ENCODE results near the gene GPC5. TPM values are rescaled to one million over a fixed set of nuclear protein-coding genes. Genes with fewer than 3 reads are reported as not detected.

GPC5 gene
- total and polyA plus RNA-seq, 3 donors from 2014 or later = 11.5 to 81.8 (median 52.1) TPM

DNA sequence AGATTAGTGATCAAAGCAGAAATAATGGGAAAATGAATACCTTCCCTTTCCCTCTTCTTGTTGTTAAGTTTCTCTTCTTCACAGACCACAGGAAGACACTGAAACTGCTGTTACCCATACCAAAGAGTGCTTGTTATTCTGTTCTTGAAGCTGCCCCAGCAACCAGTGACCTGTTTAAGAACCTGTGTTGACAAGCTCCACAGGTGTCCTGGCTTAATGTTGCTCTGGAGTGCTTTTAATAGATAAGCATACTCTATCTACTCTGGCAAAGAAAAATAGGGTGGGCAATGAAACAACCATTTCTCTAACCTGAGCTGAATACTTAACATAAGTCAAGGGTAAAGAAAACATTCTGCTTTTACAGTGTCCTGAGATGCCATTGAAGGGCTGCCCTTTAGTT is 1321.4 kb downstream of the GPC5 start:
- no peak for DNase-seq
- Histone ChIP-seq H3K27ac (no peak overlapping the region), H3K27me3 (no peaks in the 10 kb centered on the region), H3K9me3 (no peaks in the 10 kb centered on the region), H3K4me1 (no peaks in the 10 kb centered on the region), H3K4me3 (no peak overlapping the region), H3K36me3 (ENCODE audit: low read depth, missing control alignments) (no peaks in the 10 kb centered on the region)
- TF ChIP-seq, protein P1, sequence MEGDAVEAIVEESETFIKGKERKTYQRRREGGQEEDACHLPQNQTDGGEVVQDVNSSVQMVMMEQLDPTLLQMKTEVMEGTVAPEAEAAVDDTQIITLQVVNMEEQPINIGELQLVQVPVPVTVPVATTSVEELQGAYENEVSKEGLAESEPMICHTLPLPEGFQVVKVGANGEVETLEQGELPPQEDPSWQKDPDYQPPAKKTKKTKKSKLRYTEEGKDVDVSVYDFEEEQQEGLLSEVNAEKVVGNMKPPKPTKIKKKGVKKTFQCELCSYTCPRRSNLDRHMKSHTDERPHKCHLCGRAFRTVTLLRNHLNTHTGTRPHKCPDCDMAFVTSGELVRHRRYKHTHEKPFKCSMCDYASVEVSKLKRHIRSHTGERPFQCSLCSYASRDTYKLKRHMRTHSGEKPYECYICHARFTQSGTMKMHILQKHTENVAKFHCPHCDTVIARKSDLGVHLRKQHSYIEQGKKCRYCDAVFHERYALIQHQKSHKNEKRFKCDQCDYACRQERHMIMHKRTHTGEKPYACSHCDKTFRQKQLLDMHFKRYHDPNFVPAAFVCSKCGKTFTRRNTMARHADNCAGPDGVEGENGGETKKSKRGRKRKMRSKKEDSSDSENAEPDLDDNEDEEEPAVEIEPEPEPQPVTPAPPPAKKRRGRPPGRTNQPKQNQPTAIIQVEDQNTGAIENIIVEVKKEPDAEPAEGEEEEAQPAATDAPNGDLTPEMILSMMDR (IDR thresholded peaks at IDR 0.05) = no peak
- no peak for TF ChIP-seq POLR2A (IDR thresholded peaks at IDR 0.05)
- intact Hi-C loops (cut with DNase I; ENCODE audit: low total_unique reads) = no loop called here

DNA sequence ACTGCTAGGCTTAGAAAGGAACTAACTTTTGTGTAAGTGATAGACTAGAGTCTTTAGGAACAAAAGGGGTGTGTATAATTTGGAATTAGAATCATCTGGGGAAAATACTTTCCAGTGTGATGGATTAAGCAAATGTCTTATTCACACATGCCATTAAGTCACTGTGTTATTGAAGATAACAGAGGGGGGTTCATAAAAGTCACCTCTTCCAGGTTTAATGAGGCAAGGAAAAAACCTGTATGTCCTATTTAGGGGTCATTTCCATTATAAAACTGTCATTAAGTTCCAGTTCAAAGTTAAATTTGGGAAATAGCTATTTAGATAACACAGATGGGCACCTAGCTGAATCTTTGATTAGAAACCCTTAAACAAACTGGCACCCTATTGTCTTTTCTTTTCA is 1323.2 kb downstream of the GPC5 start:
- intact Hi-C loops (cut with DNase I; ENCODE audit: low total_unique reads) = no loop called here
- Histone ChIP-seq H3K4me1 (no peaks in the 10 kb centered on the region), H3K27me3 (no peaks in the 10 kb centered on the region), H3K4me3 (no peak overlapping the region), H3K36me3 (ENCODE audit: low read depth, missing control alignments) (no peaks in the 10 kb centered on the region), H3K9me3 (no peaks in the 10 kb centered on the region), H3K27ac (no peak overlapping the region)
- TF ChIP-seq, protein P1 (IDR thresholded peaks at IDR 0.05) = no peak
- TF ChIP-seq POLR2A (IDR thresholded peaks at IDR 0.05) = no peak
- DNase-seq = no peak

DNA sequence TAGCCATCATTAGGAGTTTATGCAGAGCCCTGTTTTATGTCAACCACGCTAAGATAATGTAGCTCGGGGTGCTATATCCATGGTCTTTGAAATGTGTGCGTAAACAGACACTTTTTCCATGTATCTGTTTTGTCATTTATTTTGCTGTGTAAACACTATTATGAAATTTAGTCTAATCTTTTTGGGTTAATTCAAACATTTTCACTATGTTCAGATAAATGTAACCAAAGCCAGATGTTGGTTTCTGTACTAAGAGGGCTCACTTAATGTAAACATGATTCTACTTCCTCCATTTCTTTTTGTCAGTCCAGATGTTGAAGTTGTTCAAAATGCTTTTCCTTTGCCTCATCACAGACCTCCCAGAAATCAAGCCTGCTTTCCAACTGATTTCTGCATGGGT is 1328.7 kb downstream of the GPC5 start:
- Histone ChIP-seq H3K9me3 (no peaks in the 10 kb centered on the region), H3K4me3 (no peak overlapping the region), H3K27me3 (no peaks in the 10 kb centered on the region), H3K4me1 (no peaks in the 10 kb centered on the region), H3K36me3 (ENCODE audit: low read depth, missing control alignments) (no peaks in the 10 kb centered on the region), H3K27ac (no peak overlapping the region)
- 77 to 83% methylated on average over 3 of the region's 3 CpGs for WGBS, 2 donors
- TF ChIP-seq, protein P1 (IDR thresholded peaks at IDR 0.05) = no peak
- no peak for TF ChIP-seq POLR2A (IDR thresholded peaks at IDR 0.05)
- intact Hi-C loops (cut with DNase I; ENCODE audit: low total_unique reads) = no loop called here
- no peak for DNase-seq

DNA sequence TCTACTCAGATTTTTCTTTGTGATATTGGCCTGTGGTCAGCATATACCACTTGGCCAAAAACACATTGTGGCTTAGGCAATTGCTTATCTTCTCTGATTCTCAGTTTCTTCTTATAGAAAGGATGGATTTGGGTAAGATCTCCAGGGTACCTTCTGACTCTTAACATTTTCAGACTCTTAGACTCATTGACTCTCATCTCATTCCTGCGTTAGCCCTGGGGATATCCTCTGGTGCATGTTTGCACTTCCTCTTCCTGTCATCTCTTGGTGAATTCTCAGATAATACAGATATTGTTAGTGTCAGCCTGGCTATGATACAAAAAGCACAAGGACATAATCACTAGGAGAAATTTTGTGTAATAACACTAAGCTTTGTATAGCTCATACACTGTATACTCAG is 1335.6 kb downstream of the GPC5 start:
- H3K36me3 ChIP-seq (ENCODE audit: low read depth, missing control alignments) = no peaks in the 10 kb centered on the region
- no peaks in the 10 kb centered on the region for H3K27me3 ChIP-seq
- H3K27ac ChIP-seq = no peak overlapping the region
- no peaks in the 10 kb centered on the region for H3K4me1 ChIP-seq
- no peak overlapping the region for H3K4me3 ChIP-seq
- WGBS, 2 donors = 78 to 81% methylated on average over 1 of the region's 1 CpG
- intact Hi-C loops (cut with DNase I; ENCODE audit: low total_unique reads) = no loop called here
- no peak for TF ChIP-seq POLR2A (IDR thresholded peaks at IDR 0.05)
- TF ChIP-seq, protein P1 (IDR thresholded peaks at IDR 0.05) = no peak
- H3K9me3 ChIP-seq = no peaks in the 10 kb centered on the region
- no peak for DNase-seq

DNA sequence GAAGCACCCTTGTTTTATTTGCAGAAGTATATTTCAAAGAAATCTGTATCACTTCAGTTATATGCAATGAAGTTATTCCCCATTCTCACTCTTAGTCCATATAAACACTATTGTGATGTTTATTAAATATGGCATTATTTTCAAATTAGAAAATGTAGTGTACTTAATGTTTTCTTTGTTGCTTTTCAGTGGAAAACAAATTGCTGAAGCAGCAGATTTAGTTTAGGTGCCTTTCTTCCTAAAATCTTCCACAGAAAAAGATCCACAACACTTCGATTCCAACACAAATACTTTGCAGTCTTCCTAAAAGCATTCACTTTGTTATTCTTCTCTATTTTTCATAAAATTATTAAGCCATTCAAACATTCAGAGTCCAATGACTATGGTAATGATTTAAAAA is 1336.1 kb downstream of the GPC5 start:
- Histone ChIP-seq H3K27ac (no peak overlapping the region), H3K4me3 (no peak overlapping the region), H3K9me3 (no peaks in the 10 kb centered on the region), H3K27me3 (no peaks in the 10 kb centered on the region), H3K36me3 (ENCODE audit: low read depth, missing control alignments) (no peaks in the 10 kb centered on the region), H3K4me1 (no peaks in the 10 kb centered on the region)
- 88 to 93% methylated on average over 1 of the region's 1 CpG for WGBS, 2 donors
- intact Hi-C loops (cut with DNase I; ENCODE audit: low total_unique reads) = no loop called here
- TF ChIP-seq, protein P1 (IDR thresholded peaks at IDR 0.05) = no peak
- TF ChIP-seq POLR2A (IDR thresholded peaks at IDR 0.05) = no peak
- DNase-seq = no peak

Data from testis (tissue), 3 donors.